DOHH2 (cell line): Measurements from ENCODE around the gene PLB1.

Source experiments
- CTCF ChIP-seq: fragments of 200-600 bp; sonication (generic); IDR thresholded peaks from one replicate; pipeline ENCODE4 v1.5.1; 2014; ENCODE audit warnings: antibody characterized with exemption, mild to moderate bottlenecking, low read depth, low read length; ENCODE audit not compliant: poor library complexity, severe bottlenecking
- EZH2phosphoT487 ChIP-seq: fragments of 200-600 bp; sonication (generic); IDR thresholded peaks from 2 replicates; pipeline ENCODE4 v1.6.1; 2017; ENCODE audit warnings: borderline replicate concordance, mild to moderate bottlenecking, antibody characterized with exemption, low read length, moderate library complexity, mixed read lengths

GRCh38 chr2:28631514-28632206 is 135.8 kb downstream of the PLB1 start:
- TF ChIP-seq CTCF, result no peak
- no peak for TF ChIP-seq EZH2phosphoT487
